ENCODE data around the gene HEPN1. TPM values are rescaled to one million over a fixed set of nuclear protein-coding genes. Genes with fewer than 3 reads are reported as not detected.

HEPN1 gene
- total and polyA plus RNA-seq, 2 donors from 2014 or later: not detected

- no peak for DNase-seq
- no peak overlapping the region for H3K4me3 ChIP-seq (ENCODE audit: low read length in 3 of 3)
- no peak overlapping the region for H3K27ac ChIP-seq (ENCODE audit: low read depth in 2 of 2, low read length in 2 of 2)
- no peaks in the 10 kb centered on the region for H3K36me3 ChIP-seq (ENCODE audit: control insufficient read depth in 2 of 3, insufficient read depth in 3 of 3, low read length in 3 of 3)
- H3K9me3 ChIP-seq (ENCODE audit: control insufficient read depth in 2 of 3, insufficient read depth in 1 of 3, low read length in 3 of 3): no peaks in the 10 kb centered on the region
- TF ChIP-seq CTCF (IDR thresholded peaks at IDR 0.05; ENCODE audit: borderline replicate concordance, extremely low read depth, insufficient read depth): no peak
- H3K27me3 ChIP-seq (ENCODE audit: control insufficient read depth, insufficient read depth, low read length): no peaks in the 10 kb centered on the region
- intact Hi-C loops (cut with DNase I): no loop called here
- H3K9ac ChIP-seq (ENCODE audit: low read length in 3 of 3): no peak overlapping the region
- no peak for FAIRE-seq
- peaks cover 0 to 4% (median 0%) of the 10 kb centered on the region in 3 donors for H3K4me1 ChIP-seq (ENCODE audit: control insufficient read depth in 2 of 3, insufficient read depth in 2 of 3, low read depth in 1 of 3, low read length in 3 of 3)
Measured at GRCh38 chr11:124922831-124923230, 3.8 kb downstream of the HEPN1 start.

GRCh38 chr11:124923296-124923695 lies 4.2 kb downstream of the HEPN1 start:
- Histone ChIP-seq H3K9ac (ENCODE audit: low read length in 3 of 3) (no peak overlapping the region), H3K27ac (ENCODE audit: low read depth in 2 of 2, low read length in 2 of 2) (no peak overlapping the region), H3K4me3 (ENCODE audit: low read length in 3 of 3) (no peak overlapping the region), H3K9me3 (ENCODE audit: control insufficient read depth in 2 of 3, insufficient read depth in 1 of 3, low read length in 3 of 3) (no peaks in the 10 kb centered on the region), H3K36me3 (ENCODE audit: control insufficient read depth in 2 of 3, insufficient read depth in 3 of 3, low read length in 3 of 3) (no peaks in the 10 kb centered on the region), H3K27me3 (ENCODE audit: control insufficient read depth, insufficient read depth, low read length) (no peaks in the 10 kb centered on the region), H3K4me1 (ENCODE audit: control insufficient read depth in 2 of 3, insufficient read depth in 2 of 3, low read depth in 1 of 3, low read length in 3 of 3) (peaks cover 0 to 4% (median 0%) of the 10 kb centered on the region in 3 donors)
- no peak for TF ChIP-seq CTCF (IDR thresholded peaks at IDR 0.05; ENCODE audit: borderline replicate concordance, extremely low read depth, insufficient read depth)
- intact Hi-C loops (cut with DNase I): no loop called here
- DNase-seq: no peak
- no peak for FAIRE-seq

- no peak for TF ChIP-seq CTCF (IDR thresholded peaks at IDR 0.05; ENCODE audit: borderline replicate concordance, extremely low read depth, insufficient read depth)
- no peaks in the 10 kb centered on the region for H3K9me3 ChIP-seq (ENCODE audit: control insufficient read depth in 2 of 3, insufficient read depth in 1 of 3, low read length in 3 of 3)
- intact Hi-C loops (cut with DNase I): no loop called here
- H3K27me3 ChIP-seq (ENCODE audit: control insufficient read depth, insufficient read depth, low read length): no peaks in the 10 kb centered on the region
- H3K4me3 ChIP-seq (ENCODE audit: low read length in 3 of 3): no peak overlapping the region
- FAIRE-seq (no peak), DNase-seq (peak in 1 of 5 donors; percentile 15)
- H3K27ac ChIP-seq (ENCODE audit: low read depth in 2 of 2, low read length in 2 of 2): no peak overlapping the region
- H3K36me3 ChIP-seq (ENCODE audit: control insufficient read depth in 2 of 3, insufficient read depth in 3 of 3, low read length in 3 of 3): no peaks in the 10 kb centered on the region
- no peak overlapping the region for H3K9ac ChIP-seq (ENCODE audit: low read length in 3 of 3)
- H3K4me1 ChIP-seq (ENCODE audit: control insufficient read depth in 2 of 3, insufficient read depth in 2 of 3, low read depth in 1 of 3, low read length in 3 of 3): no peaks in the 10 kb centered on the region
Measured at GRCh38 chr11:124928942-124929665, 10.1 kb downstream of the HEPN1 start.

Measured in kidney (tissue), 14 donors.